ENCODE results near the gene UBAC2. TPM values are rescaled to one million over a fixed set of nuclear protein-coding genes. Genes with fewer than 3 reads are reported as not detected.

UBAC2 gene
- total and polyA plus RNA-seq, 11 donors: 32.6 to 66.9 (median 48.5) TPM

- no peak overlapping the region for H3K27ac ChIP-seq
- H3K9me3 ChIP-seq: no peaks in the 10 kb centered on the region
- TF ChIP-seq CTCF (IDR thresholded peaks at IDR 0.05) (no peak), POLR2A (IDR thresholded peaks at IDR 0.05) (no peak)
- ATAC-seq (no peak), DNase-seq (no peak)
- no peaks in the 10 kb centered on the region for H3K27me3 ChIP-seq
- H3K36me3 ChIP-seq: no peaks in the 10 kb centered on the region
- WGBS, 4 donors: 96 to 97% (median 96%) methylated on average over 11 of the region's 11 CpGs
- intact Hi-C loops (cut with DNase I): no loop called here
- no peaks in the 10 kb centered on the region for H3K4me1 ChIP-seq
- H3K4me3 ChIP-seq: no peak overlapping the region
Observed at GRCh38 chr13:99395436-99395835, 194.8 kb downstream of the UBAC2 start.

- H3K4me1 ChIP-seq: no peaks in the 10 kb centered on the region
- TF ChIP-seq CTCF (IDR thresholded peaks at IDR 0.05): no peak
- no peak for TF ChIP-seq POLR2A (IDR thresholded peaks at IDR 0.05)
- H3K27ac ChIP-seq: no peak overlapping the region
- H3K36me3 ChIP-seq: no peaks in the 10 kb centered on the region
- intact Hi-C loops (cut with DNase I): no loop called here
- DNase-seq: no peak
- no peak overlapping the region for H3K4me3 ChIP-seq
- H3K27me3 ChIP-seq: no peaks in the 10 kb centered on the region
- H3K9me3 ChIP-seq: no peaks in the 10 kb centered on the region
- ATAC-seq: no peak
- WGBS, 4 donors: 88 to 94% (median 90%) methylated on average over 7 of the region's 7 CpGs
Observed at GRCh38 chr13:99396446-99396845, 195.8 kb downstream of the UBAC2 start.

GRCh38 chr13:99398071-99398470, 197.4 kb downstream of the UBAC2 start:
- ATAC-seq: no peak
- H3K4me3 ChIP-seq: no peak overlapping the region
- no peaks in the 10 kb centered on the region for H3K36me3 ChIP-seq
- H3K4me1 ChIP-seq: no peaks in the 10 kb centered on the region
- H3K27ac ChIP-seq: no peak overlapping the region
- DNase-seq: no peak
- WGBS, 4 donors: 82 to 94% (median 86%) methylated on average over 9 of the region's 9 CpGs
- H3K9me3 ChIP-seq: peaks cover 0 to 9% (median 0%) of the 10 kb centered on the region in 12 donors
- no peak for TF ChIP-seq CTCF (IDR thresholded peaks at IDR 0.05)
- TF ChIP-seq POLR2A (IDR thresholded peaks at IDR 0.05): no peak
- no peaks in the 10 kb centered on the region for H3K27me3 ChIP-seq
- intact Hi-C loops (cut with DNase I): no loop called here

DNA sequence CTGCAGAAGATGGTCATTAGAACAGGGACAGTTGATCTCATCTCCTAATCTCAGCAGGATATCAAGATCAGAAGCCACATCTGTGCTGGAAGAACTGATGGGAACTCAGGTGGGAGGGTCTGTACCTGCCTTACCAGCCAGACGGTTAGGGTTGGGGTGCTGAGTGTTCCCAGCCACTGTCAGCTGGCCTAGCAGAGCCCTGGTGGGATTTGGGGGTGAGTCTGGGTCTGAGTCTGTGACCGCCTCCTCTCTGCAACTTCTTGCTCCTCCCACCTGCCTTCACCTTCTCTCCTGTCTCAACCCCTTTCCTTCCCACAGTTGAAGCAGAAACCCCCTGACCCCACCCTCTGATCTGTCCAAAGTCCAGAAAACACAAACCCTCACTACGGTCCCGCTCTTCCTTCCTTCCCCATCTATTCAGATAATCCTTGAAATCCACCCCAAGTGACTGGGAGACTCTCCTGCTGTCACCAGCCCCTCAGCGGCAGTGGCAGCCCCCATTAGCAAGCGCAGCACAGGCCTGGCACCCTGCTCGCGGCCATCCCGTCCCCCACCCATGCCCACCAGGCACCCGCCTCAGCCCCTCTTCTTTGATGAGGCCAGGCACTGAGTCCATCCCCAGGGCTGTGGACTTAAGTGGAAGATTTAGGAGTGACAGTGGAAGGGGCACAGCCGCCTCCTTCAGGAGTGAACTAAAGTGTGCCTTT, 198.4 kb downstream of the UBAC2 start:
- Histone ChIP-seq H3K4me1 (peaks cover 0 to 3% (median 0%) of the 10 kb centered on the region in 12 donors), H3K9me3 (peaks cover 0 to 9% (median 0%) of the 10 kb centered on the region in 12 donors), H3K27ac (no peak overlapping the region), H3K27me3 (no peaks in the 10 kb centered on the region), H3K4me3 (no peak overlapping the region), H3K36me3 (no peaks in the 10 kb centered on the region)
- ATAC-seq (no peak), DNase-seq (no peak)
- intact Hi-C loops (cut with DNase I): no loop called here
- 93 to 94% (median 94%) methylated on average over 10 to 11 of the region's 11 CpGs for whole genome bisulfite sequencing, 4 donors
- TF ChIP-seq POLR2A (IDR thresholded peaks at IDR 0.05): no peak
- no peak for TF ChIP-seq CTCF (IDR thresholded peaks at IDR 0.05)

Data from heart left ventricle (tissue), 16 donors.